ENCODE data around the gene ZSWIM7. TPM values are rescaled to one million over a fixed set of nuclear protein-coding genes. Genes with fewer than 3 reads are reported as not detected.
"Not testable (repeated sequence)": the region's sequence is repeated elsewhere in the genome, so short reads cannot be mapped to it uniquely, and the experiment has no call there.

The ZSWIM7 gene
- total RNA-seq, 4 donors from 2014 or later, result 3.7 to 13.4 (median 10.3) TPM

DNA sequence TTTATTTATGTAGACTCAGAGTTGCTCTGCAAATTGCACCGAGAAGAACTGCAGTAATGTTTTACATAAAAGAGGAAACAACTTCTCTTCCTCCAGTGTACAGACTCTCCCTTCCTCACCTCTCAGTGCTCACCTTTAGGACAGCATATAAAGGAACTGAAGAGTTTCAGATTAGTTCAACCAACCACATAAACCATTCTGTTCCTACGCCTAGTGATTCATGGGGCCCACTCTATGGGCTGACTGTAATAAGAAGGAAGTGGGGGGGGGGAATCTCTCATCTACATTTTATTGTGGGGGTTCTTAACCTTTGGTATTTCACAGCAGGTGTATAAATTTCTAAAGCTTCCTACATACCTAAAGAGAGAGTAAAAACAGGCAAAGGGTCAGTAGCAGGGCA lies 18.3 kb downstream of the ZSWIM7 start:
- Histone ChIP-seq H3K27me3 (no peaks in the 10 kb centered on the region), H3K4me3 (no peak overlapping the region), H3K4me1 (peaks cover 0 to 4% (median 0%) of the 10 kb centered on the region in 3 donors), H3K36me3 (peaks cover 0 to 85% (median 12%) of the 10 kb centered on the region in 3 donors), H3K9me3 (no peaks in the 10 kb centered on the region), H3K27ac (no peak overlapping the region)
- TF ChIP-seq, protein P1, sequence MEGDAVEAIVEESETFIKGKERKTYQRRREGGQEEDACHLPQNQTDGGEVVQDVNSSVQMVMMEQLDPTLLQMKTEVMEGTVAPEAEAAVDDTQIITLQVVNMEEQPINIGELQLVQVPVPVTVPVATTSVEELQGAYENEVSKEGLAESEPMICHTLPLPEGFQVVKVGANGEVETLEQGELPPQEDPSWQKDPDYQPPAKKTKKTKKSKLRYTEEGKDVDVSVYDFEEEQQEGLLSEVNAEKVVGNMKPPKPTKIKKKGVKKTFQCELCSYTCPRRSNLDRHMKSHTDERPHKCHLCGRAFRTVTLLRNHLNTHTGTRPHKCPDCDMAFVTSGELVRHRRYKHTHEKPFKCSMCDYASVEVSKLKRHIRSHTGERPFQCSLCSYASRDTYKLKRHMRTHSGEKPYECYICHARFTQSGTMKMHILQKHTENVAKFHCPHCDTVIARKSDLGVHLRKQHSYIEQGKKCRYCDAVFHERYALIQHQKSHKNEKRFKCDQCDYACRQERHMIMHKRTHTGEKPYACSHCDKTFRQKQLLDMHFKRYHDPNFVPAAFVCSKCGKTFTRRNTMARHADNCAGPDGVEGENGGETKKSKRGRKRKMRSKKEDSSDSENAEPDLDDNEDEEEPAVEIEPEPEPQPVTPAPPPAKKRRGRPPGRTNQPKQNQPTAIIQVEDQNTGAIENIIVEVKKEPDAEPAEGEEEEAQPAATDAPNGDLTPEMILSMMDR (IDR thresholded peaks at IDR 0.05), result no peak
- intact Hi-C loops (cut with DNase I), result no loop called here
- DNase-seq, result no peak
- 37 to 67% methylated on average over 2 of the region's 2 CpGs for WGBS, 2 donors

DNA sequence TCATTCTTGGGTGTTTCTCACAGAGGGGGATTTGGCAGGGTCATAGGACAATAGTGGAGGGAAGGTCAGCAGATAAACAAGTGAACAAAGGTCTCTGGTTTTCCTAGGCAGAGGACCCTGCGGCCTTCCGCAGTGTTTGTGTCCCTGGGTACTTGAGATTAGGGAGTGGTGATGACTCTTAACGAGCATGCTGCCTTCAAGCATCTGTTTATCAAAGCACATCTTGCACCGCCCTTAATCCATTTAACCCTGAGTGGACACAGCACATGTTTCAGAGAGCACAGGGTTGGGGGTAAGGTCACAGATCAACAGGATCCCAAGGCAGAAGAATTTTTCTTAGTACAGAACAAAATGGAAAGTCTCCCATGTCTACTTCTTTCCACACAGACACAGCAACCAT lies 20.5 kb downstream of the ZSWIM7 start:
- DNase-seq, result not testable (repeated sequence)
- no CpG with 5 or more reads among the region's 4 CpGs for WGBS, 2 donors

DNA sequence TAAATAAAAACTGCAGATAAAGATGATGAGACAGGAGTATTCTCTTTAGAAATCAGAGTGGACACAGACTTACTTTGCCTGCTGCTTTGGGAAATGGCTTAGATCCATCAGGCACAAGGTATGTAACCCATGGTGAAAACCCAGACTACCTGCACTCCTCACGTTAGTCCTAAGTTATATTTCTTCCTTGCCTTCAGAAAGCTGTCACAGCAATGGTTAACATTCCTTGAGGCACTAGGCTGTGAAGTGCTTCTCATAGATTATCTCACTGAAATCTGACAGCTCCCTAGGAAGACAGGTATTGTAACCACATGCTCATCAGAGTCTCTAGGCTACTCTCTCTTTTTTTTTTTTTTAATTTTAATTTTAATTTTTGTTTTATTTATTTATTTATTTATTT lies 20.9 kb downstream of the ZSWIM7 start:
- WGBS, 2 donors, result 60 to 70% methylated on average over 1 of the region's 1 CpG
- Histone ChIP-seq H3K4me3 (no peak overlapping the region), H3K27ac (no peak overlapping the region), H3K36me3 (peaks cover 0 to 76% (median 8%) of the 10 kb centered on the region in 3 donors), H3K9me3 (no peaks in the 10 kb centered on the region), H3K4me1 (peaks cover 0 to 4% (median 2%) of the 10 kb centered on the region in 3 donors), H3K27me3 (no peaks in the 10 kb centered on the region)
- intact Hi-C loops (cut with DNase I), result no loop called here
- TF ChIP-seq, protein P1 (IDR thresholded peaks at IDR 0.05), result no peak
- no peak for TF ChIP-seq POLR2A (IDR thresholded peaks at IDR 0.05)
- no peak for DNase-seq

More for the DNA sequence above, 20.5 kb downstream of the ZSWIM7 start:
- H3K4me1 ChIP-seq; H3K27ac ChIP-seq; H3K4me3 ChIP-seq; H3K27me3 ChIP-seq; H3K9me3 ChIP-seq; intact Hi-C loops (cut with DNase I): not testable (repeated sequence)
- H3K36me3 ChIP-seq, result peaks cover 0 to 80% (median 8%) of the 10 kb centered on the region in 3 donors

DNA sequence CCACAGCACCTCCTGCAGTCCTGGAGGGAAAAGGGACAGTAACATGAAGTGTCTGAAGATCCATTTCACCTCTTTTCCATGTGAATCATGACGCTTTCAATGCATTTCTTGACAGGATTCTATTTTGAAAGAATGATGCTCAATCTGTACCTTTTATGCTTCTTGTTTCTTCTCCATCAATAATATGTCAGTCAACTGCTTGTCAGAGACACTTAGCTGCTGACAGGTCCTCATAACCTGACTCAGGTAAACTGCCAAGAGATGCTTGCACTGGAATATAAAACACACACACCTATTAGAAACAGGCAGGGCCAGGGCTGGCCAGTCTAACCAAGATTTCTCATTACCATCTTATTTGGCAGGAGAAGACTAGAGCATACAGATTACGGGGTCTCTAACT lies 21.6 kb downstream of the ZSWIM7 start:
- intact Hi-C loops (cut with DNase I), result no loop called here
- DNase-seq, result no peak
- peaks cover 0 to 73% (median 8%) of the 10 kb centered on the region in 3 donors for H3K36me3 ChIP-seq
- H3K27ac ChIP-seq, result no peak overlapping the region
- no peak for TF ChIP-seq POLR2A (IDR thresholded peaks at IDR 0.05)
- TF ChIP-seq, protein P1 (IDR thresholded peaks at IDR 0.05), result no peak
- H3K4me3 ChIP-seq, result no peak overlapping the region
- WGBS, 2 donors, result 97 to 100% methylated on average over 1 to 2 of the region's 2 CpGs
- no peaks in the 10 kb centered on the region for H3K27me3 ChIP-seq
- peaks cover 0 to 10% (median 0%) of the 10 kb centered on the region in 3 donors for H3K4me1 ChIP-seq
- H3K9me3 ChIP-seq, result no peaks in the 10 kb centered on the region

DNA sequence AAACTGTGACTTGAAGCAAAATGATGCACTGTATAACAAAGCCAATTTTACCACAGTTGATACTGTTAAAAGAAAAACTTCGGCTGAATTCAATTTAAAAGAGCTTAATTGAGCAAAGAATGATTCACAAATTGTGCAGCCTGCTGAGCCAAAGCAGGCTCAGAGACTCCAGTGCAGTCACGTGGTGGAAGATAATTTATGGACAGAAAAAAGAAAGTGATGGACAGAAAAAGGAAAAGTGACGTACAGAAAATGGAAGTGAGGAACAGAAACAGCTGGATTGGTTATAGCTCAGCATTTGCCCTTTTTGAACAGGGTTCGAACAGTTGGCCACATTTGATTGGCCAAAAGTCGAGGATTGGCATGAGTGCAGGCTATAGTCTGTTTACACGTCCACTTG lies 25.7 kb downstream of the ZSWIM7 start:
- H3K9me3 ChIP-seq, result no peaks in the 10 kb centered on the region
- peaks cover 0 to 47% (median 0%) of the 10 kb centered on the region in 3 donors for H3K36me3 ChIP-seq
- H3K4me3 ChIP-seq, result no peak overlapping the region
- TF ChIP-seq POLR2A (IDR thresholded peaks at IDR 0.05), result no peak
- TF ChIP-seq, protein P1 (IDR thresholded peaks at IDR 0.05), result no peak
- no peaks in the 10 kb centered on the region for H3K27me3 ChIP-seq
- 59 to 68% methylated on average over 6 of the region's 6 CpGs for WGBS, 2 donors
- no peak overlapping the region for H3K27ac ChIP-seq
- peaks cover 0 to 17% (median 0%) of the 10 kb centered on the region in 3 donors for H3K4me1 ChIP-seq
- intact Hi-C loops (cut with DNase I), result no loop called here
- DNase-seq, result no peak

DNA sequence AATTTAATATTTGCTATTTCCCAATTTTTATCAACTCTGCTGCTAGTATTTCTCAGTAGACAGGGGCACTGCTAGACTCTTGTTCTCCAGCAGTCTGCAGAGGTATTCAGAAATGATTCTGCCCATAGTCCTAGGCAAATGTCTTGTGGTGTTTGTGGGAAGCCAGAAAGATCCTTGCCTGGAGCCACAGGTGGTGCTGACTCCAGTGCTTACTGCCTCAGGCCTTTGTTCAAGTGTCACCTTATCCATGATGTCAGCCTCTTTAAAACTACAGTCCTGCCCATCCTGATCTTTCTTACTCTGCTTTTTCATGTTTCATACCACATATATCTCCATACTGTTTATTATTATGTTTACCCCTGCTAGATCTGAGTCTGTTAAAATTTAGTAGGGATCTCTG lies 26.5 kb downstream of the ZSWIM7 start:
- no peak for DNase-seq
- no peak overlapping the region for H3K27ac ChIP-seq
- H3K9me3 ChIP-seq, result no peaks in the 10 kb centered on the region
- no peak overlapping the region for H3K4me3 ChIP-seq
- no peaks in the 10 kb centered on the region for H3K27me3 ChIP-seq
- TF ChIP-seq, protein P1 (IDR thresholded peaks at IDR 0.05), result no peak
- no peak for TF ChIP-seq POLR2A (IDR thresholded peaks at IDR 0.05)
- H3K4me1 ChIP-seq, result peaks cover 0 to 22% (median 0%) of the 10 kb centered on the region in 3 donors
- peaks cover 0 to 40% (median 0%) of the 10 kb centered on the region in 3 donors for H3K36me3 ChIP-seq
- intact Hi-C loops (cut with DNase I), result no loop called here
